GM12801 (cell line): Measurements from ENCODE around the gene CAMSAP3.

Experiments
- CTCF ChIP-seq: IDR thresholded peaks from one replicate; pipeline ENCODE4 v1.5.1; 2011; ENCODE audit warnings: control low read depth; ENCODE audit not compliant: insufficient read length; ENCODE audit errors: extremely low read depth

Gene CAMSAP3

GRCh38 chr19:7665076-7665475 lies 69.4 kb downstream of the CAMSAP3 start:
- TF ChIP-seq CTCF: no peak
